ENCODE results near the gene SERPINB8. TPM values are rescaled to one million over a fixed set of nuclear protein-coding genes. Genes with fewer than 3 reads are reported as not detected.

Gene SERPINB8
- total RNA-seq, 1 donor from 2014 or later, result 0.34 TPM

DNA sequence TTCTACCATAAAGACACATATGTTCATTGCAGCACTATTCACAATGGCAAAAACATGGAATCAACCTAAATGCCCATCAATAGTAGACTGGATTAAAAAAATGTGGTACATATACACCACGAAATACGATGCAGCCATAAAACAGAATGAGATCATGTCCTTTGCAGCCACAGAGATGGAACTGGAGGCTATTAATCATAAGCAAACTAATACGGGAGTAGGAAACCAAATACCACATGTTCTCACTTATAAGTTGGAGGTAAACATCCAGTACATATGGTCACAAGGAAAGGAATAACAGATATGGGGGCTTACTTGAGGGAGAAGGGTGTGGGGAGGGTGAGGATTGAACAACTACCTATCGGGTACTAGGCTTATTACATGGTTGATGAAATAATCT lies 13.1 kb upstream of the SERPINB8 start:
- Histone ChIP-seq H3K4me2 (no peak overlapping the region), H3K9me3 (ENCODE audit: low read depth) (no peaks in the 10 kb centered on the region), H2AFZ (replicated peaks) (no peak overlapping the region), H3K9ac (no peak overlapping the region), H3K27ac (no peak overlapping the region), H3F3A (ENCODE audit: low read depth) (no peaks in the 10 kb centered on the region), H3K4me3 (no peak overlapping the region), H3K36me3 (no peaks in the 10 kb centered on the region), H3K4me1 (no peaks in the 10 kb centered on the region), H4K20me1 (ENCODE audit: low read depth) (no peaks in the 10 kb centered on the region), H3K27me3 (no peaks in the 10 kb centered on the region), H3K79me2 (ENCODE audit: low read depth) (no peaks in the 10 kb centered on the region)
- H3K27ac Mint-ChIP-seq, result no peak overlapping the region
- no peaks in the 10 kb centered on the region for H3K36me3 Mint-ChIP-seq
- H3K4me3 Mint-ChIP-seq, result no peak overlapping the region
- H3K4me1 Mint-ChIP-seq, result no peaks in the 10 kb centered on the region
- DNase-seq (ENCODE audit: low spot score), result no peak
- no peak for TF ChIP-seq EZH2 (IDR thresholded peaks at IDR 0.05)
- TF ChIP-seq, protein P1, sequence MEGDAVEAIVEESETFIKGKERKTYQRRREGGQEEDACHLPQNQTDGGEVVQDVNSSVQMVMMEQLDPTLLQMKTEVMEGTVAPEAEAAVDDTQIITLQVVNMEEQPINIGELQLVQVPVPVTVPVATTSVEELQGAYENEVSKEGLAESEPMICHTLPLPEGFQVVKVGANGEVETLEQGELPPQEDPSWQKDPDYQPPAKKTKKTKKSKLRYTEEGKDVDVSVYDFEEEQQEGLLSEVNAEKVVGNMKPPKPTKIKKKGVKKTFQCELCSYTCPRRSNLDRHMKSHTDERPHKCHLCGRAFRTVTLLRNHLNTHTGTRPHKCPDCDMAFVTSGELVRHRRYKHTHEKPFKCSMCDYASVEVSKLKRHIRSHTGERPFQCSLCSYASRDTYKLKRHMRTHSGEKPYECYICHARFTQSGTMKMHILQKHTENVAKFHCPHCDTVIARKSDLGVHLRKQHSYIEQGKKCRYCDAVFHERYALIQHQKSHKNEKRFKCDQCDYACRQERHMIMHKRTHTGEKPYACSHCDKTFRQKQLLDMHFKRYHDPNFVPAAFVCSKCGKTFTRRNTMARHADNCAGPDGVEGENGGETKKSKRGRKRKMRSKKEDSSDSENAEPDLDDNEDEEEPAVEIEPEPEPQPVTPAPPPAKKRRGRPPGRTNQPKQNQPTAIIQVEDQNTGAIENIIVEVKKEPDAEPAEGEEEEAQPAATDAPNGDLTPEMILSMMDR (IDR thresholded peaks at IDR 0.05), result no peak
- no peak for TF ChIP-seq EZH2phosphoT487 (IDR thresholded peaks at IDR 0.05)
- H3K27me3 Mint-ChIP-seq (ENCODE audit: insufficient read depth, low read depth), result peaks cover 6% of the 10 kb centered on the region
- H3K9me3 Mint-ChIP-seq, result no peaks in the 10 kb centered on the region

DNA sequence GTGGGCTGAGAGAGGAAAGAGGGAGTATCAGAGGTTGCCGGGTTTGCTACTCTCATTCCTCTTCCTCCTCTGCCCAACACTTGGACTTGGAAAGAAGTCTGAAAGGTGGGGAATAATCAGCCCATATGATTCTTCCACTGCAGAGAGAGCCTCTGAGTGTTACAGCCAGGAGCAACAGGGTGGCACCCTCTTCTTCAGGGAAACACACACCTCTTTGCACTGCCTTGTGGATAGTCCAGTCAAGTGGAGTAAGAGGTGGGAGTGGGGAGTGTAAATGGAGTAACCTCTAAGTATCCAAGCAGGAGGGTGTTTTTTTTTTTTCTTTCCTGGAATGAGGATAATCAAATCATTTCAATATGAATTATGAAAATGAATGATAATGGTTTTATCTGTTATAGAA lies 9.0 kb upstream of the SERPINB8 start:
- H3K4me1 ChIP-seq, result no peaks in the 10 kb centered on the region

DNA sequence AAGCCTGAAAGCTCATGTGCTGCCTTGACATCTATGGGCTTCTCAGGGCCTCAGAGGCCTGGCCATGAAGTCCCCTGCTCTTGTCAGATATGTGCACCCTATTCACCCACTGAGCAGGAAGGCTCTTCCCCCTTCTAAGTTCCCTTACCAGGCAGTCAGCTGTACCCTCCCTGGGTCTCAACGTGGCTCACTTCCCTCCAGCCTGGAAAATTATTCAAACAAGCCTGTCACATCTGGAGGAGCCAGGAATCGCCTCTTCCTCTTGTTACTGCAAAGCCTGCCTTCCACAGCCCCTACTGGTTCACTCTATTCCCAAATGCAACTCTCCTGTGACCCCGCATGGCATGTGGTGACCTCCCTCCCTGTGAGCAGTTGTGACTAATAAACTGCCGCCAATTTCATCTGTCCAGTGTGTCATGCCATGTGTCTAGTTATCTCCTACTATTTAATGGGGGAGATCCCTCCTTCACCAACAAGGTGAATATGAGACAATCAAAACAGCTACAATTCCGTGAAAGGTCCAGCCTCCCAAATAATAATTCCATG lies 8.4 kb upstream of the SERPINB8 start:
- DNase-seq (ENCODE audit: low spot score), result no peak
- no peak overlapping the region for H3K27ac ChIP-seq
- no peaks in the 10 kb centered on the region for H3F3A ChIP-seq (ENCODE audit: low read depth)
- H3K4me3 Mint-ChIP-seq, result no peak overlapping the region
- no peak overlapping the region for H3K27ac Mint-ChIP-seq
- H2AFZ ChIP-seq (replicated peaks), result no peak overlapping the region
- H4K20me1 ChIP-seq (ENCODE audit: low read depth), result no peaks in the 10 kb centered on the region
- H3K79me2 ChIP-seq (ENCODE audit: low read depth), result no peaks in the 10 kb centered on the region
- H3K9me3 ChIP-seq (ENCODE audit: low read depth), result no peaks in the 10 kb centered on the region
- H3K27me3 Mint-ChIP-seq (ENCODE audit: insufficient read depth, low read depth), result peaks cover 4% of the 10 kb centered on the region
- no peaks in the 10 kb centered on the region for H3K4me1 ChIP-seq
- no peaks in the 10 kb centered on the region for H3K27me3 ChIP-seq
- no peaks in the 10 kb centered on the region for H3K36me3 Mint-ChIP-seq
- TF ChIP-seq, protein P1 (IDR thresholded peaks at IDR 0.05), result no peak
- no peak for TF ChIP-seq EZH2 (IDR thresholded peaks at IDR 0.05)
- TF ChIP-seq EZH2phosphoT487 (IDR thresholded peaks at IDR 0.05), result no peak
- H3K4me1 Mint-ChIP-seq, result peaks cover 4% of the 10 kb centered on the region
- no peak overlapping the region for H3K4me2 ChIP-seq
- no peak overlapping the region for H3K9ac ChIP-seq
- H3K4me3 ChIP-seq, result no peak overlapping the region
- no peaks in the 10 kb centered on the region for H3K36me3 ChIP-seq
- H3K9me3 Mint-ChIP-seq, result no peaks in the 10 kb centered on the region

More for the DNA sequence above, 9.0 kb upstream of the SERPINB8 start:
- Histone ChIP-seq H4K20me1 (ENCODE audit: low read depth) (no peaks in the 10 kb centered on the region), H3K4me3 (no peak overlapping the region), H3F3A (ENCODE audit: low read depth) (no peaks in the 10 kb centered on the region), H3K36me3 (no peaks in the 10 kb centered on the region), H3K79me2 (ENCODE audit: low read depth) (no peaks in the 10 kb centered on the region), H3K27ac (no peak overlapping the region), H3K27me3 (no peaks in the 10 kb centered on the region), H3K9ac (no peak overlapping the region), H3K9me3 (ENCODE audit: low read depth) (no peaks in the 10 kb centered on the region), H2AFZ (replicated peaks) (no peak overlapping the region), H3K4me2 (no peak overlapping the region)
- H3K9me3 Mint-ChIP-seq, result no peaks in the 10 kb centered on the region
- H3K4me1 Mint-ChIP-seq, result peaks cover 4% of the 10 kb centered on the region
- no peak overlapping the region for H3K4me3 Mint-ChIP-seq
- H3K36me3 Mint-ChIP-seq, result no peaks in the 10 kb centered on the region
- DNase-seq (ENCODE audit: low spot score), result no peak
- H3K27ac Mint-ChIP-seq, result no peak overlapping the region
- peaks cover 6% of the 10 kb centered on the region for H3K27me3 Mint-ChIP-seq (ENCODE audit: insufficient read depth, low read depth)
- TF ChIP-seq EZH2phosphoT487 (IDR thresholded peaks at IDR 0.05), result no peak
- TF ChIP-seq, protein P1 (IDR thresholded peaks at IDR 0.05), result no peak
- no peak for TF ChIP-seq EZH2 (IDR thresholded peaks at IDR 0.05)
